ENCODE measurements around the gene RHBDF2. TPM values are rescaled to one million over a fixed set of nuclear protein-coding genes. Genes with fewer than 3 reads are reported as not detected.
A peak's percentile ranks its signal among the peaks of the same experiment; 100 is the strongest.
"Not testable (repeated sequence)": the region's sequence is repeated elsewhere in the genome, so short reads cannot be mapped to it uniquely, and the experiment has no call there.

RHBDF2 gene
- total RNA-seq, 1 experiment from 2014 or later = 21.5 TPM

DNA sequence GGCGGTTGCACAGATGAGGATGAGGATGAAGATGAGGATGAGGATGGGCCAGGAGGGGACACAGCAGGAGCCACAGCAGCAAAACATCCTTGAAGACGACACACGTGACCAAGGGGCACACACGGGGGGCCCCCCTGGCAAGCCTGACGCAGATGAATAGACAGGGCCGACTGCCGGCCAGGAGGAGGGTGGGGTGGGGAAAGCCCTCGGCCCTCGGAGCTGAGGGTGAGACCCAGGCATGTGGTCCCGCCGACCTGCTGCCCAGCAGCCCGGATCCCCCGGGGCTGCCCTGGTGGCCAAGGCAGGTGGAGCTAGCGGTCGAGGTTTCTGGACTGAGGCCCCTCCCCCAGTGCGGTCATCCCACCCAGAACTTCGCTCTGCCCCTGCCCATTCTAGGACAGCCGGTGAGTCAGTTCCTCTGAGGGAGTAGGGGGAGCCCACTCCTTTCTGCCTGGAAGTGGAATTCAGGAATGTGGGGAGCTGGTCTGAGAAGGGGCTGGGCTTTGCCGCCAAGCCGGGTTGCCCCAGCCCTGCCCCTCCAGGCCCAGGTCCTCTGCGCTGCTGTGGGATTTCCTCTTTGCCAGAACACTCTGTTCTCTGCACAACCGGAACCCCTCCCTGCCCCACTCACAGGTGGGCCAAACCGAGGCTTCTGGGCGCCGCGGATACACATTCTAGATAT lies 26.3 kb upstream of the RHBDF2 start:
- no peak for DNase-seq (ENCODE audit: extremely low read depth, low read depth)

DNA sequence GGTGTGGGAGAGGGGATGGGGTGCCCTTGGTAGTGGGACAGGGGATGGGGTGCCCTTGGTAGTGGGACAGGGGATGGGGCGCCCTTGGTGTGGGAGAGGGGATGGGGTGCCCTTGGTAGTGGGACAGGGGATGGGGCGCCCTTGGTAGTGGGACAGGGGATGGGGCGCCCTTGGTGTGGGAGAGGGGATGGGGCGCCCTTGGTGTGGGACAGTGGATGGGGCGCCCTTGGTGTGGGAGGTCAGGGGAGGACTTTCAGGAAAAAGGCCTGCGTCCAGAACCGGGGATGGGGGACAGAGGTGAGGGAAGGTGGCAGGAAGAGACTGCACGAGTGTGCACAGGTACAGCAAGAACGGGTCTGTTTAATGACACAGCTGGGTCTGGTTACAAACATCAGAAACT lies 25.8 kb upstream of the RHBDF2 start:
- not testable (repeated sequence) for DNase-seq (ENCODE audit: extremely low read depth, low read depth)

DNA sequence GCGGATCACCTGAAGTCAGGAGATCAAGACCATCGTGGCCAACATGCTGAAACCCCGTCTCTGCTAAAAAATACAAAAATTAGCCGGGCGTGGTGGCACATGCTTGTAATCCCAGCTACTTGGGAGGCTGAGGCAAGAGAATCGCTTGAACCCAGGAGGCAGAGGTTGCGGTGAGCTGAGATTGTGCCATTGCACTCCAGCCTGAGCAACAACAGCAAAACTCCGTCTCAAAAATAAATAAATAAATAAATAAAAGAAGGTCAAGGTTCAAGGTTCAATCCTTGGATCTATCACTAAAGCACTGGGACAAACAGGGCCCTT lies 24.2 kb upstream of the RHBDF2 start:
- not testable (repeated sequence) for DNase-seq (ENCODE audit: extremely low read depth, low read depth)

DNA sequence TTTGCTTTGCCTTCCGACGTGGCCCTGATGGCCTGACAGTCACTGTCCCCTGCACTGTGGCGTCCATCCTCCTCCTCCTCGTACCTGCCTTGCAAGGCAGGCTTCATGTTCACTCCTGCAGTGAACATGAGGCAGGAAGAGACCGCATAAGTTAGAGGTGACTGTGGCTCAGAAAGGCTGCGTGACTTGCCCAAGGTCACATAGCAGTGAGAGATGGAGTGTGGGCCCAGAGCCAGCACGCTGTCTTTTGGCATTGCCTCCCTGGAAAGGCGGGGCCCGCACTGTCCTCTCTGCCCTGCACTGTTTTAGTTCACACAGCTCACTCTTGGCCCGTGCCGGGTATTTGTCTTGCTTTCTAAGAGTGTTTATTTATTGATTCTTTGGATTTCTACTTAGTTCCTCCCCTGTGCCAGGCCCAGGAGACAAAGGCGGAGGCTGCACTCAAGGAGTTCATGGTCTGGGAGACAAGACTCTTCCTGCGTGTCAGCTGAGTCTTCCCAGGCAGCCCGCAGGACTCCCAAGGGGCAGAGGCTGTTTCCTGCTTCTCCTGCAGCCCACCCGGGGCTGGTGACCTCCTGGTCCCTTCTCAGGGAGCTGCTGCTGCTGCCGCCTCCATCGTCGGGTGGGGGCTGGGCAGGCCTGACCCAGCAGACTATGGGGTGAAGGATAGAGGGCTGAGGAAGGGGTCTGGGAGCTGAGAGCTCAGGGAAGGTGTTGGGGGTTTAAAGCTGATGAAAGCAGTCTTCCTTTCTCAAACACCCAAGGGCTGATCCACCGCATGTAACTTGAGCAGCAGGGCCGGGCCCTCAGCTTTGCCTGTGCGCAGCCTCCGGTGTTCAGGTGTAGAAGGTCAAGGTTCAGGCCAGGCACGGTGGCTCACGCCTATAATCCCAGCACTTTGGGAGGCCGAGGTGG lies 23.6 kb upstream of the RHBDF2 start:
- DNase-seq (ENCODE audit: extremely low read depth, low read depth) = peak; percentile 66

DNA sequence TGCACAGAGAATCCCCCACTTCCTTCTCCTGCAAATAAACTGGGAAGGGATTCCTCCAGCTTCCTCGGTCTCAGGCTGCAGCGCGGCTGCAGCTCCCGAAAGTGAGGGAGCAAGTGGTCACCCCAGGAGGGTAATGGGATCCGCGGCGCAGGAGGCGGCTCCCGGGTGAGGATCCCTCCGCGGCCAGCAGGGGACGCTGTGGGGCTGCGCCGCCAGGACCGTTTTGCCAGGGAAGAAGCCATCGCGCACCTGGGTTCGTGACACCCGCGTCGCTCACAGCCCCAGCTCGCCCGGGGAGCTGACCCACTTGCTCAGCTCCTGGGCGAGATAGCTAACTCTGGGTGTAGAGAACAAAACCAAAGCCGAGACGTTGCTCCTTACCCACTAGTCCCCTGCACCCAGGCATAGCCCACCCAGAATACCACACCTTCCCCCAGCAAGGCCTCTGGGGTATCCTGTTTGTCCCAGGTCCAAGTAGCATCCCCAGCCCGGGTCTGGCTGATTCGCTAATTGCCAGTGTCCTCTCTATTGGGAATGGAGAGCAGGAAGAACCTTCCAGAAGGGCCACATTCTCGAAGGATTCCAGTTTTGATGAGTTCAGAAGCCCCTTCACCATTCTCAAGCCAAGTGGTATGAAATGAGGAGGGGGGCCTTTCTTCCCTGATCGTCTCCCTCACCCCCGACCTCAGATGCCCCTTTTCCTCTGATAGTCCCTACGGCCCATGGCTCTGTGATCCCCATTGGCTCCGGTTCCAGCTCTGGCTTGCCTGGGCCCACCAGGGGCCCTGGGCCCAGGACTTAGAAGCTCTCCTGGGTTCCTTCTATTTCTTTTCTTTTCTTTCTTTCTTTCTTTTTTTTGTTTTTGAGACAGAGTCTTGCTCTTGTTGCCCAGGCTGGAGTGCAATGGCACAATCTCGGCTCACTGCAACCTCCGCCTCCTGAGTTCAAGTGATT lies 22.1 kb upstream of the RHBDF2 start:
- DNase-seq (ENCODE audit: extremely low read depth, low read depth) = peak; percentile 60

DNA sequence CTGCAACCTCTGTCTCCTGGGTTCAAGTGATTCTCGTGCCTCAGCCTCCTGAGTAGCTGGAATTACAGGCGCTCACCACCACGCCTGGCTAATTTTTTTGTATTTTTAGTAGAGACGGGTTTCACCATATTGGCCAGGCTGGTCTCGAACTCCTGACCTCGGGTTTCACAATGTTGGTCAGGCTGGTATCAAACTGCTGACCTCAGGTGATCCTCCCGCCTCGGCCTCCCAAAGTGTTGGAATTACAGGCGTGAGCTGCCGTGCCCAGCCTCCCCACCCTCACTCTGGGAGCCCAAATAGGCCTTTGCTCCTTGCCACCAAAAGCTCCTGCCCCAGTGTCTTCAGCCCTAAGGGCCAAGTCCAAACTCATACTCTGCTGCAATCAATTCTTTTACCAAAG lies 20.5 kb upstream of the RHBDF2 start:
- DNase-seq (ENCODE audit: extremely low read depth, low read depth) = not testable (repeated sequence)

DNA sequence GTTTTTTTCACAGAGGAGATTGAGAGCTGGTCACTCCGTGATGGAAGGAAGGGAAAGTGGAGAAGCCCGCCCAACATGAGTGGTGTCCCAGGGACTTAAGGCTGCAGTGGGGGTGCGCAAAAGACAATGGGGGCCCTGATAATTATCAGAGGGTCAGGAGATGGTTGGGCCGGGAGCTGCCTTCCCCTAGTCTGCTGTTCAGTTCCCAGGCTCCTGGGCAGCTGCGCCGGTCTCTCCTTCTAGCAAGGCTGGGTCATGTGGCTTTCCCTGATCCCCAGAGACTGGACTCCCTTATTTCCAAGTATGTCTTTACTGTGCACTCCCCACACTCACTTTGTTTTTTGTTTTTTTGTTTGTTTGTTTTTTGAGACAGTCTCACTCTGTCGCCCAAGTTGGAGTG lies 20.0 kb upstream of the RHBDF2 start:
- no peak for DNase-seq (ENCODE audit: extremely low read depth, low read depth)

DNA sequence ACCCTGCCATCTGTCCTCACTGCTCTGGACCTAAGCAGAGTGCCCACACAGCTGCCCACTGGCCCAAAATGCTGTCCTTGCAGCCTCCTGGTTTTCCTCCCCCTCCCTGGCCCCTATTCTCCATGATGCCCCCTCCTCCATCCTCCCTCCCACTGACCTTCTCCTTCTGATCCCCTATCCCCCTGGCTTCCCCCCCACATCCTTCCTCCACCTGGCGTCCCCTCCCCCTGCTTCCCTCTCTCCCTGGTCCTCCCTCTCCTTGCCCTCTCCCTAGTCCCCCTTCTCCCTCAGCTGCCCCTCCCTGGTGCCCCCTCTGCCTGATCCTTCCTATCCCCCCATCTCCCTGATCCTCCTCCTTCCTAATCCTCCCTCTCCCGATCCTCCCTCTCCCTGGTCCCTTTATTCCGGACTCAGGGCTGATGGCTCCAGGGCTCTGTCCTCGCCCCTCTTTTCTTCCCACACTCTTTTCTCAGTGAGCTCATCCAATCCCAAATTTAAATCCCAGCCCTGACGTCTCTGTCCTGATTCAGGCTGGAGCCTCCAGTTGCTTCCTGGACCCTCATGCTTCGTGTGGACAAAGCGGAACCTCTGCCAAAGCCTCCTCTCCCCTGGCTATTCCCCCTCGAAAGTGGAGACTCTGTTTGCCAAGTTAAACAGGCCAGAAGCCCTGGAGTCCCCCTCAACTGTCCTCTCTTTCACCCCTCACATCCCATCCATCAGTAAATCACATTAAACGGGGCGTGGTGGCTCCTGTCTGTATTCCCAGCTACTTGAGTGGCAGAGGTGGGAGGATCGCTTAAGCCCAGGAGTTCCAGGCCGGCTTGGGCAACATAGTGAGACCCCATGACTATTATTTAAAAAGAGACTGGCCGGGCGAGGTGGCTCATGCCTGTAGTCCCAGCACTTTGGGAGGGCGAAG lies 18.1 kb upstream of the RHBDF2 start:
- DNase-seq (ENCODE audit: extremely low read depth, low read depth) = no peak

DNA sequence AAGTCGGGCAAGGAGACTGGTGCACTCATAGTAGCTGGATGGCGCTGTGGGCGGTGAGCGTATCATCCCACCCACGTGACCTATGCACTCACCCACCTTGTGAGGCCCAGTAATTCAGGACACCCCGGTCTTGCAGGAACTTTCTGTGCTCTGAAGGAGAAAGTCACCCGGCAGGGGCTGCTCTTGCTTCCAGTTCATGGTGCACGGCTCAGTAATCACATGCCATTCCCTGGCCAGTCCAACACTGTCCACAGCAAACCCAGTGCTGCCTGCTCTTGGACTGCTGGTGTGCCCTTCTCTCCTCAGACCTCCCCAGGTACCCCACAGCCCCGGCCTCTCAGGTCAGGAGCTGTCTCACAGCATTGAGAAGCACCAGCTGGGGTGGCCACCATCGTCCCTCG lies 16.4 kb upstream of the RHBDF2 start:
- DNase-seq (ENCODE audit: extremely low read depth, low read depth) = no peak

DNA sequence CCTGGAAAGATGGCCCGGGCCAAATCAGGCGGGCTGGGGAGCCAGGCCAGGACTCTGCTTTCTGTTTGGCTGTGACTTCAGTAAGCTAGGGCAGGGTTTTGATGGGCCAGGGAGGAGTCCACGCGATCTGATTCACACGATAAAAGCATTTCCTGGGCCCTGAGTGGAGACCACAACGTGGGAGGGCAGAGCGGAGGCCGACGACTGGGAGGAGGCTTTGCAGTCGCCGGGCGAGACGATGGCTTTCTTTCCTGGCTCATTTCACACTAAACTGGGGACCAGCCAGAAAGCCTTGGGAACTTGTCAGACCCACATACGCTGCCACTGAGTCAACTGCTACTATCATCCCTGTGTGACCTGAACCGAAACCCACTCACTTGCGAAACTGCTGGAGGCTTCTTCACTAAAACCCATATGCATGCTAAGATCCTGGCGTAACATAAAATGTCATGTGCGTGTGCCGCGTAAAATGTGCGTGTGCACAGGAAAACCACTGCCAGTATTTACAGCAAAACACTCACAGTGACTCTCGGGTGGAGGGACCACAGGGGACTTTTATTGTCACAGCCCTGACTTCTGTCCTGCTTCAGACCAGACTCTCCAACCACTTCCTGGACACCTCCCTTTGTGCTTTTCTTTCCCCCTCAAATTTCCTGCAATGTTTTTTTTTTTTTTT lies 14.2 kb upstream of the RHBDF2 start:
- no peak for DNase-seq (ENCODE audit: extremely low read depth, low read depth)

DNA sequence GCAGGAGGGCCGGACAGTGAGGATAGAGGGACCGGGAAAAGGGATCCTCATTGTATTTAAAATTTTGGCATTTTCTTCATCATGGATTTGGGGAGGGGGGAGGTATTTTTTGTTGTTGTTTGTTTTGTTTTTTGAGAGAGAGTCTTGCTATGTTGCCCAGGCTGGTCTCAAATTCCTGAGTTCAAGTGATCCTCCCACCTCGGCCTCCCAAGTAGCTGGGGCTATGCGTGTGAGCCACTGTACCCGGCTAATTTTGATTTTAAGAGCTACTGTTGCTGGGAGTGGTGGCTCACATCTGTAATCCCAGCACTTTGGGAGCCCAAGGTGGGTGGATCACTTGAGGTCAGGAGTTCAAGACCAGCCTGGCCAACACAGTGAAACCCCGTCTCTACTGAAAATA lies 13.1 kb upstream of the RHBDF2 start:
- not testable (repeated sequence) for DNase-seq (ENCODE audit: extremely low read depth, low read depth)

DNA sequence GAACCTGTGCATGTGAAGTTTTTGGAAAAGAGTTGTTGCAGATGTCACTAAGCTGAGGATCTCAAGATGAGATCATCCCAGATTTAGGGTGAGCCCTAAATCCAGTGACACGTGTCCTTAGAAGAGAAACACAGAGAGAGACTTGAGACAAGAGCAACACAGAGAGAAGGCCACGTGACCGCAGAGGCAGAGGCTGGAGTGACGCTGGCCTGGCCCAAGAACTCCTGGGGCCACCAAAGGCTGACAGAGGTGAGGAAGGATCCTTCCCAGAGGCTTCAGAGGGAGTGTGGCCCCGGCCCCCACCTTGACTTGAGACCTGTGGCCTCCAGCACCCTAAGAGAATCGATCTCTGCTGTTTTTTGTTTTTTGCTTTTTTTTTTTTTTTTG lies 12.1 kb upstream of the RHBDF2 start:
- DNase-seq (ENCODE audit: extremely low read depth, low read depth) = no peak

DNA sequence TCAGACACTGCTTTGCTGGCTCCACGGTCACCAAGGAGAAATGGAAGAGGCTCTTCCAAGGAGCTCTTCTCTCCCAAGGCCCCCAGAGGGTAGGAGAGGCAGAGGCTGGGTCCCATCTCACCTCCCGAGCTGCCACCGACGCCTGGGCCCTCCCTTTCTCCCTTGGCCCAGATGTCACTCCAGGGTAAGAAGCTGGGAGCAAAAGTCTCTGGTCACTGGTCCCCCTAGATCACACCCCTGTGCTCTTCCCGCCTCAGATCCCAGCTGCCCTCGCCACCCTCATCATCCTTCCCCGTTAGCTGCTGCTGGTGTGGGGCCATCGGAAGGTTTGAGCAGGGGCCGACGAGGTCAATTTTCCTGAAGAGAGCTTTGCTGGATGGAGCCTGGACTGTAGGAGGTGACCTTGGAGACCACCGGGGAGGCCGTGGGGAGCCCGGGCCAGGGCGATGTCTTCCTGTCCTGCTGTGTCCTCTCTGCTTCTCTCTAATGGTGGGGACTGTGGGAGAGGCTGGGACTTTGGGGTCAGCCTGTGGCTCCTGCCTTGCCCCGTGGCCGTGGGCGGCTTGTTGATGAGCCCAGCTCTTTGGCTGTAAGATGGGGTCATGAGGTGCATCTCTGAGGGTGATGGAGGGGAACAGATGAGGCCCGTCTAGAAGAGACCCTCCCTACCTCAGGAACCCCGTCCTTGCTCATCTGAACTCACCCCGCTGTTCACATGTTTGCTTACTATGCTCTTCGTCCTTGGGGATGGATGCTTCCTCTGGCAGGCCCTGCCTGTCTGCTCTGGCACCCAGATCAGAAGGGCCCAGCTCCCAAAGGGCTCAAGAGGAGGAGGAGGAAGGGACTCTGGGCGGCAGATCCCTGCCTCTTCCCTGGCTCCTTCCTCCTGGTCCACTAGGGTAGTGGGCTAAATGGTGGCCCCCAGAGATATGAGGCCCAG lies 11.4 kb upstream of the RHBDF2 start:
- no peak for DNase-seq (ENCODE audit: extremely low read depth, low read depth)

DNA sequence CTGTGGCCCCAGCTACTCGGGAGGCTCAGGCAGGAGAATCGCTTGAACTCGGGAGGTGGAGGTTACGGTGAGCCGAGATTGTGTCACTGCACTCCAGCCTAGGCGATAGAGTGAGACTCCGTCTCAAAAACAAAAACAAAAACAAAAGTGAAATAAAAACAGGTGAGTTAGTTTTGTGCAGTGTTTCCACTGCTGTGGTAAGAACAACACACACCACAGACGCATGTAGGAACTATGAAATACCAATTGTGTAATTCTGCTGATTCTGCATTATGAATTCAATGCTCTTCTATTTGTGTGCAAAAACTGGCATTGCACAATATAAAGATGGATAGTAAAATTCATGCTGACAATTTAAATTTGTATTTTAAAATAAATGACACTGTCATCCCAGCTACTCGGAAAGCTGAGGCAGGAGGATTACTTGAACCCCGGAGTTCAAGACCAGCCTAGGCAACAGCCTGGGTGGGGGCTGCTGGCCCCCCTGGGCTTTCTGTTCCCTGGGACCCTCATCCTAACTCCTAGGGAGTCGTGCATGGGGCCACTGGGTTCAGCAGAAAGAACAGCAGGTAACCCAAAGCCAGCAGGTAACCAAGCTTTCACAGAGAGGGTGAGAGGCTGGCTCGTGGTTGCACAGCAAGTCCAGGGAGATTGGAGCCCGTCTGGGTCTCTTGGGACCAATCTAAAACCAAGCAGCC lies 10.6 kb upstream of the RHBDF2 start:
- DNase-seq (ENCODE audit: extremely low read depth, low read depth) = no peak

DNA sequence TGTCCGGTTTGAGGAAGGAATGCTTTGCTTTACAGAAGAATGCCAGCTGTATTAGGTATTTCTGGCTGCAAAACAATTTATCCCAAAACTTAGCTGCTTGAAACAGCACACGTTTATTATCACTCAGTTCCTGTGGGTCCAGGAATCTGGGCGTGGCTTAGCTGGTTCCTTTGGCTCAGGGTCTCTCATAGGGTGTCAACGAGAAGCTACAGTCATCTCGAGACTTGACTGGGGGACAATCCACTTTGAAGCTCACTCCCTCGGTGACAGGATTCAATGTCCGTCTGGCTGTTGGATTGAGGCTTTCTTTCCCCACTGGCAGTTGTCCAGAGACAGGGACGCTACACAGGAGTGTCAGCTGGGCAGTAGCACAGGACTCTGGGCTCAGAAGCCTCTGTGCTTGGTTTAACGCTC lies 9.6 kb upstream of the RHBDF2 start:
- DNase-seq (ENCODE audit: extremely low read depth, low read depth) = no peak

DNA sequence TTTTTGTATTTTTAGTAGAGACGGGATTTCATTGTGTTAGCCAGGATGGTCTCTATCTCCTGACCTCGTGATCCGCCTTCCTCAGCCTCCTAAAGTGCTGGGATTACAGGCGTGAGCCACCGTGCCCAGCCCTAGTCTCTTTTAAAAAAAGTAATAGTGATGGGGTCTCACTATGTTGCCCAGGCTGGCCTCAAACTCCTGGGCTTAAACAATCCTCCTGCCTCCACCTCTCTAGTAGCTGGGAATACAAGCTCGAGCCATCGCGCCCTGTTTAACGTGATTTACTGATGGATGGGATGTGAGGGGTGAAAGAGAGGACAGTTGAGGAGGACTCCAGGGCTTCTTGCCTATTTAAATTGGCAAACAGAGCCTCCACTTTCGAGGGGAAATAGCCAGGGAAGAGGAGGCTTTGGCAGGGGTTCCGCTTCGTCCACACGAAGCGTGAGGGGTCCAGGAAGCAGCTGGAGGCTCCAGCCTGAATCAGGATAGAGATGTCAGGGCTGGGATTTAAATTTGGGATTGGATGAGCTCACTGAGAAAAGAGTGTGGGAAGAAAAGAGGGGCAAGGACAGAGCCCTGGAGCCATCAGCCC lies 7.3 kb upstream of the RHBDF2 start:
- not testable (repeated sequence) for DNase-seq (ENCODE audit: extremely low read depth, low read depth)
